OCI-LY3 (cell line): ENCODE data around the gene PXYLP1.

Source experiments
- CTCF ChIP-seq: fragments of 200-600, 300-600 bp; sonication (generic); IDR thresholded peaks from 2 replicates; pipeline ENCODE4 v1.5.1; 2014; ENCODE audit warnings: antibody characterized with exemption, low read length, low read depth
- EZH2phosphoT487 ChIP-seq: fragments of 200-600 bp; shearing (Covaris generic); IDR thresholded peaks from 2 replicates; pipeline ENCODE4 v1.6.1; 2018; ENCODE audit warnings: antibody characterized with exemption, mixed run types, low read depth

GRCh38 chr3:141341536-141341935, 109.9 kb downstream of the PXYLP1 start:
- no peak for TF ChIP-seq CTCF
- no peak for TF ChIP-seq EZH2phosphoT487
